GM18858 (cell line): ENCODE results near the gene DALRD3.
"Not testable (repeated sequence)": the region's sequence is repeated elsewhere in the genome, so short reads cannot be mapped to it uniquely, and the experiment has no call there.

Experiments used
- ATAC-seq: cut with Tn5 transposase; IDR thresholded peaks from one replicate; pipeline ENCODE4 v1.9.1; 2021; ENCODE audit not compliant: unreplicated experiment

Gene DALRD3

DNA sequence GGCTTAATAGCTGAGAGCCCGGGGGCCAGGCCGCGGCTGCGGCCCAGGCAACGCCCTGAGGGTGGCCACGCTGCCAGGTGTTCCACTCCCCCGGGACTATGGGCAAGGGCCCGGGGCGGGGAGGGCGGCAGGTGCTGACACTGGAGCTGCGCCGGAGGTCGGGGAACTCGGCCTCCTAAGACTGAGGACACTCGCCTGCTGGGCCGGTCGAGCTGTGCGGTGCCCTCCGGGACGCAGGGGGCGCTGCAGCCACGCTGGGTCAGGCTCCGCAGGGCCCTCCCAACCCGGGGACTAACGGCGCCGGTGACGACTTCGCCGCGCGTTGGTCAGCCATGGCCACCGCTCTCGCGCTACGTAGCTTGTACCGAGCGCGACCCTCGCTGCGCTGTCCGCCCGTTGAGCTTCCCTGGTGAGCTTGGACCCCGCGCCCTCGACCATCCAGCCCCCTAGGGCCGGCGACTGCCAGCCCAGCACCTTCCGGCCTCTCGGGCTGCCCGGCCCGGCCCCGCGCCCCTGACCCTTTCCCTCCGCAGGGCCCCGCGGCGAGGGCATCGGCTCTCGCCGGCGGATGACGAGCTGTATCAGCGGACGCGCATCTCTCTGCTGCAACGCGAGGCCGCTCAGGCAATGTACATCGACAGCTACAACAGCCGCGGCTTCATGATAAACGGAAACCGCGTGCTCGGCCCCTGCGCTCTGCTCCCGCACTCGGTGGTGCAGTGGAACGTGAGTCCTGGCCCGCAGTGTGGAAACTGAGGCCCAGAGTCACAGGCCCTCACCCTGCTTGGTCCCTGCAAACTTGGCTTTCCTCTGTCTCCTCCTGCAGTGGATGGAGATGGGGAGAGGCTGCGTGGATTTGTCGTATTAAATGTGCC is 3.7 kb upstream of the DALRD3 start, which contains the start of gene NDUFAF3:
TSS of gene NDUFAF3 (plus strand) at position 309 of the 875 bp plus-strand sequence. CDS start at position 333, 24 bp downstream.
- ATAC-seq = peak; percentile 41

DNA sequence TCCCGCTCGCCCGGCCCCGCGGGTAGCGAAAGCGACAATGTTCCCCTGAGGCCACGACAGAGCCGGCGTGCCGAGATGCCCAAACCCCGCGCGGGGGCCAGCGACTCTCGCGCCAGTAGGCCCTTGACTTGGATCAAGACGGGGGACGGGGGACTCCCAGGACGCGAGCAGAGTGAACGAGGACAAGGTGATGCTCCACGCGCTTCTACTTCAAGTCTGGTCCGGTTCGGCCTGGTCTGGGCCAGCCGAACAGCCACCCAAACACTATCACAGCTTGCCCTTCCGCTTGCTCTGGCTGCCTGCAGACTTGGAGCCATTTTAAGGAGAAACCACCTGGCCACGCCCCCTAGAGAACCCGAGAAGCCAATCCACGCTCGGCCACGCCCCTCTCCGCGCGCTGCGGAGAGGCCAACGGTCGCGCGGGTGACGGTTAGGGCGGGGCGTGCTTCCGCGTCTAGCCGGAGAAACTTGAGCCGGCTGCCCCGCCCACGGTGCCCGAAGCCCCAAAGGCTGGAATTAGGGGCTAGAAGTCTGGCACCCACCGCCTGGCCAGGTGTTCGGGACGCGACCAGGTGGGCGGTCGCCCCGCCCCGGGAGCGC is 2.9 kb upstream of the DALRD3 start:
- ATAC-seq = peak; percentile 34

DNA sequence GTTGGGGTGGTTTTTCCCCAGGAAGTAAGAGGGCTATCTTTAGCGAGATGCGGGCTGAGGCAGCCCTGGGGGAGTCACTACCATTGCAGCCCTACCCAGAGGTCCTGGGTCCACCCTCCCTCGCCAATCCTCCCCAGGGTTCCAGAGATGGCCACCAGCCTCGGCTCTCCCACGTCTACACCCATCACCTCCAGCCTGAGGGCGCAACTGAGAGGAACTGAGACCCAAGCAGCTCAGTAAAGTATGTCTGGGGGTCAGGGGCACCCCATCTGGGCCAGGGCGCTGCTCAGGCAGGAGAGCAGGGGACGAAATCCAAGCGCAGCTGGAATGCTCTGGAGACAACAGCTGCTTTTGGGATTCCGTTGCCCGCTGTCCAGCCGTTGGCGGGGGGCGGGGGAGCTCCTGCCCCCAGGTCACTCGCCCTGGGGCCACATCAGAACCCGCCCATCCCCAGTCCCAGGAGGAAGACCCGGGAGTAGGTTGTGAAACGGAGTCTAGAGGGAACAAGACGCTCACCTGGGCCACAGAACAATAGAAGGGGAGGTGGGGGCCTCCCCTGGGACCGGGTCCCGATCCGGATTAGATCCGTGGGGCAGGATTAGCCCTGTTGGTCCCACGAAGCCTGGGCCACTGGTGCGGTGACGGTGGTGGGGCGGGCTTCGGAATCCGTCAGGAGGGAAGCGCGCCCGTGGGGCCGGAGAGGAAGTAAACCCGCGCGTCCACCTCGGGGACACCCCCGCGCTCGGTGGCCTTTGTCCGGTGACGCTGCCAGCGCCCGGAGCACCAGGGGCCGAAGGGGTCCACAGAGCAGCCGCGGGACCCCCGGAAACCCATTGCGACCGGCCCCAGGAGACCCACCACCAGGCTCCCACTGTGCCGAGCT is 2.2 kb upstream of the DALRD3 start:
- ATAC-seq = no peak

DNA sequence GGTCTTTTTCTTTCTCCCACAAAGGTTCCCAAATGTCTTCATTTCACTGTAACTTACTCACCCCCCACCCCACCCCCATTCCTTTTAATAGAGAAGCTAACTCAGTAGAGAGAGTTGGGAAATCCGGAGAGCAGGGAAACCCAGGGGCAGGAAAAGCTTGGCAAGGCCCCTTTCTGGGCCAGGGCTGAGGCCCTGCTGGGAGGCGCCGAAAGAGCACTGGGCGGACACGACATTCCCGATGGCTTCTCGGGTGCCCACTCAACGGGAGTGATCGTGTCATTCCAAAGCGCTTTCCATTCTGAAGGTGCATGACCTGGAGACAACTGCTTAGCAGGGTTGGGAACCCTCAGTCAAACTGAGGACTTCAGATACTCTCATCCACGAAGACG is 1.6 kb upstream of the DALRD3 start:
- ATAC-seq = no peak

DNA sequence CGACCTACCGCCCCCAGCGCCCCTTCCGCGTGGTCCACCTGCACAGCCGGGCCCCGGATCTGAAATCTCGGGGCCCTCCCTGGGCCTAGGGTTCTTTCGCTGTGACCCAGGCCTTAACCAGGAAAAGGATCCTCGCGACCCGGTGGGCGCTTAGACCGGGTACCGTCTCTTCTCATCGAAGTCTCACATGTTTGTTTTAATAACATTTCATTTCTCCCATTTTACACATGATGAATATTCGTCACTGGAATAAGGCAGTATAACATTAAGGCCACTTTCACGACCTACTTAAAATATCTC is 277 bp upstream of the DALRD3 start:
- no peak for ATAC-seq

- no peak for ATAC-seq
Measured at GRCh38 chr3:49017229-49017970, 980 bp downstream of the DALRD3 start.

- no peak for ATAC-seq
Measured at GRCh38 chr3:49016414-49017228, 1.8 kb downstream of the DALRD3 start.

DNA sequence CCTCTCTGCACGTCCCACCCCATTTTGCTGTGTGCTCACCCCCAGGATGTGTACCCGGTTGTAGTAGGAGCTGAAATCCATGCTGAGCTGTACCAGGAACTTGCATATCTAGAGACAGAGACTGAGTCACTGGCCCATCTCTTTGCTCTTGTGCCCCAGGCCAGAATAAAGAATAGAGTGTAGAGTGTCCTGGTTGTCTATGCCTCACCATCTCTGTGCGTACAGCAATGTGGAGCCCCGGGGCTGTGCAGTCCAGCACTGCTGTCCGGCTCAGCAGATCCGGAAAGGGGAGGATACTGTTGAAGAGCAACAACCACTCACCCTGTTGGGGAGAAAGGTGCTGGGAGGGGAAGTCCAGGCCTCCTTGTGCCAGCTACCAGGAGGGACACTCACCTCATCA is 2.6 kb downstream of the DALRD3 start:
- no peak for ATAC-seq

DNA sequence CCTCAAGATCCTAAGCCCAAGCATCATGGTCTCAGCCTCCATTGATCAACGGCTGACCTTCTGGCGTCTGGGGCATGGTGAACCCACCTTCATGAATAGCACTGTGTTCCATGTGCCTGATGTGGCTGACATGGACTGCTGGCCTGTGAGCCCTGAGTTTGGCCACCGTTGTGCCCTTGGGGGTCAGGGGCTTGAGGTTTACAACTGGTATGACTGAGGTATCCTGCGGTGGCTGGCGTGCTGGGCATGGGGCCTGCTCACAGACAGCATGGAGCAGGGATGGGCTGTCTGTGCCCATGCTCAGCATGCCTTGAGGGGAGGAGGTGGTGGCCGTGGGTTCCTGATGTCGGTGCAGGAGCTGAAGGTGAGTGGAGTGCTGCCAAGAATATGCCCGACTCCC is 3.3 kb downstream of the DALRD3 start:
- ATAC-seq = no peak

GRCh38 chr3:49013738-49014660 is 4.4 kb downstream of the DALRD3 start:
- no peak for ATAC-seq

GRCh38 chr3:49013113-49013737 is 5.2 kb downstream of the DALRD3 start:
- ATAC-seq = no peak

DNA sequence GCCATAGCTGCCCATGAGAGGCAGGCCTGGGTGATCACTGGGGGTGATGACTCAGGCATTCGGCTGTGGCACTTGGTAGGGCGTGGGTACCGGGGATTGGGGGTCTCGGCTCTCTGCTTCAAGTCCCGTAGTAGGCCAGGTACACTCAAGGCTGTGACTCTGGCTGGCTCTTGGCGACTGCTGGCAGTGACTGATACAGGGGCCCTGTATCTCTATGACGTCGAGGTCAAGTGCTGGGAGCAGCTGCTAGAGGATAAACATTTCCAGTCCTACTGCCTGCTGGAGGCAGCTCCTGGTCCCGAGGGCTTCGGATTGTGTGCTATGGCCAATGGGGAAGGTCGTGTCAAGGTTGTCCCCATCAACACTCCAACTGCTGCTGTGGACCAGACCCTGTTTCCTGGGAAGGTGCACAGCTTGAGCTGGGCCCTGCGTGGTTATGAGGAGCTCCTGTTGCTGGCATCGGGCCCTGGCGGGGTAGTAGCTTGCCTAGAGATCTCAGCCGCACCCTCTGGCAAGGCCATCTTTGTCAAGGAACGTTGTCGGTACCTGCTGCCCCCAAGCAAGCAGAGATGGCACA is 5.9 kb downstream of the DALRD3 start:
- ATAC-seq = no peak

DNA sequence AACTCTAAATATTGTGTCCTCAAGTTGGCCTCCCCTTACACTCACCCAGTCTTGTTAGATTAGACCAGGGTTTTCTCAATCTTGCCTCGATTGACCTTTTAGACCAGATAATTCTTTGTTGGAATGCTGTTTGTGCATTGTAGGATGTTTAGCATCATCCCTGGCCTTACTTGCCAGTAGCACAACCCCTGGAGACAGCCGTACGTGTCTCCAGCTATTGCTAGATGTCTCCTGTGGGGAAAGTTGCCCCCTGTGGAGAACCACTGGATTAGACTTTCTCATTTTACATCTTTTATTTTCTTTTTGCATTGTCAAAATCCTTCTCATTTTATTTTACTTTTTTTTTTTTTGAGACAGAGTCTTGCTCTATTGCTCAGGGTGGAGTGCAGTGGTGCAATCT is 9.0 kb downstream of the DALRD3 start:
- ATAC-seq = no peak

GRCh38 chr3:49008627-49009026 is 9.8 kb downstream of the DALRD3 start:
- ATAC-seq = not testable (repeated sequence)

DNA sequence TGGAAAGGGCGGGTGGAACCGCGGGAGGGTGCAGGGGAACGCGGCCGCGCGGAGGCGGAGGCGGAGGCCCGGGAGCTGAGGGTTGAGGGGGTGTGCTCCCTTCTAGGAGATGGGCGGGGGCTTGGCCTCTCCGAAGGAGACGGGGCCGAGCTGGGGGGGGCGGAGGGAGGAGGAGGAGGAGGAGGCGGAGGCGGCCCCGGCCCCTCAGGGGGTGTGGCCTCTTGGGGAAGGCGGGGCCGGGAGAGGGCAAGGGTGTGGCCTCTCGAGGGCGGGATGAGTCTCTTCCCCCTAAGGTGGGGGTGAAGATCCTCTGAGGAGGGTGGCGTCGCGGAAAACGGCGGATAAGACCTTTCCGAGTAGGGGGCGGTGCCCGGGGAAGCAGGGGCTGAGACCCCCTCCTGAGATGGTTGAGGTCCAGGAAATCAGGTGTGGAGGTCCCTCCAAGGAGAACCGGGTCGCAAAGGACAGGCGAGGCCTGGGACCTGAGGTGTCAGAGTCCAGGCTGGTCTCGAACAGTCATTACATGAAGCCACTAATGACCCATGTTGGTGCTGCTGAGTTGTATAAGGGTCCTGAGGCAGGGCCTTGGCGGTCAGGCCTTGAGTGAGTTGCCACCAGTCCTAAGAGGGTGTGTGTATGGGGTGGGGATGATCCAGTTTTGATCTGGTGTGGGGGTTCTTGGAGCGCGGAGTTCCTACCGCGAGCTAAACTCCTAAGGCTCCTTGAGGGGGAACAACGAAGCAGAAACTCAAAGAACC is 10.4 kb downstream of the DALRD3 start:
- peak; percentile 12 for ATAC-seq

DNA sequence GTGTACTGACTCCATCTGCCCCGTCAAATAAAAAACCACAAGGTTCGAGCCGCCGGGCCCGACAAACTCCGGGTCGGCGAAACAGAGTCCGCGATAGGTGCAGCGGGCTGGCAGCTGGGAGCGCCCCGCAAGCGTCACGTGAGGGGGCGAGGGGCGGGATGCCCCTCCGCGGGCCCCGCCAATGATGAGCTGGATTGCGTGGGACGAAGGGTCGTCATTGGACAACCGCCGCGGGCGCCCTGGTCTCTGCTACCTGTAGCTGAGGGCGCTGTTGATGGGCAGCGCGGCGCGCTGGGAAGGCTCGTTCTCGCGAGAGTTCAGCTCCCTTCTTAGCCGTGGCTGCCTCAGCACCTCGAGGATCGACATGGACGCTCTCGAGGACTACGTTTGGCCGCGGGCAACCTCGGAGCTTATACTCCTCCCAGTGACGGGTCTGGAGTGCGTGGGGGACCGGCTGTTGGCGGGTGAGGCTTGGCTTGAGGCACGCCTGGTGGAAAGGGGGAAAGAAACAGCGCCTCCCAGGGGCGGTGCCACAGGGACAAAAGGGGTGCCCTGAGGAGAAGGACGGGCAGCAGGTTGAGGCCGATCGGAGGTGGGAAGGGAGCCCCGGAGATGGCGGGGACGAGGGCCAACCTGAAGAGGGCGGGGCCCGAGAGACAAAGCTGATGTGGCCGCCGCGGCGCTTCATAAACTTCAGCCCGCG is 11.2 kb downstream of the DALRD3 start, which contains the start of gene WDR6:
TSS of gene WDR6 (plus strand) at position 324 of the 703 bp plus-strand sequence. CDS start at position 365, 41 bp downstream.
- ATAC-seq = peak; percentile 71
